GM10847 (cell line): Measurements from ENCODE around the gene RANBP3.

ENCODE experiments used
- POLR2A ChIP-seq: IDR thresholded peaks from 2 replicates; pipeline ENCODE4 v1.6.1; 2011; ENCODE audit not compliant: insufficient read length; ENCODE audit errors: extremely low read depth

RANBP3 gene

GRCh38 chr19:5891938-5892771, 85.8 kb downstream of the RANBP3 start:
- no peak for TF ChIP-seq POLR2A

GRCh38 chr19:5891572-5891937, 86.4 kb downstream of the RANBP3 start:
- TF ChIP-seq POLR2A: no peak

- no peak for TF ChIP-seq POLR2A
Observed at GRCh38 chr19:5890099-5890498, 87.8 kb downstream of the RANBP3 start.

- no peak for TF ChIP-seq POLR2A
Observed at GRCh38 chr19:5889288-5889971, 88.5 kb downstream of the RANBP3 start.

- TF ChIP-seq POLR2A: no peak
Observed at GRCh38 chr19:5882421-5882968, 95.4 kb downstream of the RANBP3 start.

- TF ChIP-seq POLR2A: no peak
Observed at GRCh38 chr19:5881543-5882299, 96.2 kb downstream of the RANBP3 start.

- no peak for TF ChIP-seq POLR2A
Observed at GRCh38 chr19:5880604-5881078, 97.3 kb downstream of the RANBP3 start.

GRCh38 chr19:5880196-5880595, 97.7 kb downstream of the RANBP3 start:
- TF ChIP-seq POLR2A: no peak

GRCh38 chr19:5877882-5878281, 100.1 kb downstream of the RANBP3 start:
- no peak for TF ChIP-seq POLR2A

- no peak for TF ChIP-seq POLR2A
Observed at GRCh38 chr19:5877427-5877826, 100.5 kb downstream of the RANBP3 start.

GRCh38 chr19:5873617-5874199, 104.2 kb downstream of the RANBP3 start:
- TF ChIP-seq POLR2A: no peak

- TF ChIP-seq POLR2A: no peak
Observed at GRCh38 chr19:5870986-5871394, 107.0 kb downstream of the RANBP3 start.

- TF ChIP-seq POLR2A: no peak
Observed at GRCh38 chr19:5867201-5868136, 110.5 kb downstream of the RANBP3 start.
